ENCODE results near the gene GABRB3.

Gene GABRB3

GRCh38 chr15:26674467-26674866 lies 98.4 kb downstream of the GABRB3 start:
- H3K4me3 ChIP-seq (ENCODE audit: low read length in 2 of 2): no peak overlapping the region
- H3K9me3 ChIP-seq (ENCODE audit: control insufficient read depth in 2 of 2, low read length in 2 of 2): no peaks in the 10 kb centered on the region
- H3K9ac ChIP-seq (ENCODE audit: low read length in 2 of 2): no peak overlapping the region
- no peaks in the 10 kb centered on the region for H3K4me1 ChIP-seq (ENCODE audit: control insufficient read depth, insufficient read depth, low read length)
- no peaks in the 10 kb centered on the region for H3K36me3 ChIP-seq (ENCODE audit: control insufficient read depth in 2 of 2, insufficient read depth in 2 of 2, low read length in 2 of 2)
- H3K27ac ChIP-seq (ENCODE audit: low read length): no peak overlapping the region
- H3K27me3 ChIP-seq (ENCODE audit: control insufficient read depth in 1 of 2, insufficient read depth in 2 of 2, low read length in 2 of 2): peaks cover 0 to under 1% of the 10 kb centered on the region in 2 donors

- no peaks in the 10 kb centered on the region for H3K9me3 ChIP-seq (ENCODE audit: control insufficient read depth in 2 of 2, low read length in 2 of 2)
- no peak overlapping the region for H3K4me3 ChIP-seq (ENCODE audit: low read length in 2 of 2)
- no peak overlapping the region for H3K27ac ChIP-seq (ENCODE audit: low read length)
- peaks cover 0 to 3% of the 10 kb centered on the region in 2 donors for H3K27me3 ChIP-seq (ENCODE audit: control insufficient read depth in 1 of 2, insufficient read depth in 2 of 2, low read length in 2 of 2)
- H3K36me3 ChIP-seq (ENCODE audit: control insufficient read depth in 2 of 2, insufficient read depth in 2 of 2, low read length in 2 of 2): no peaks in the 10 kb centered on the region
- no peak overlapping the region for H3K9ac ChIP-seq (ENCODE audit: low read length in 2 of 2)
- no peaks in the 10 kb centered on the region for H3K4me1 ChIP-seq (ENCODE audit: control insufficient read depth, insufficient read depth, low read length)
These were observed 99.4 kb downstream of the GABRB3 start for GRCh38 chr15:26673445-26673844.

- no peak overlapping the region for H3K4me3 ChIP-seq (ENCODE audit: low read length in 2 of 2)
- H3K27me3 ChIP-seq (ENCODE audit: control insufficient read depth in 1 of 2, insufficient read depth in 2 of 2, low read length in 2 of 2): peaks cover 0 to 3% of the 10 kb centered on the region in 2 donors
- H3K4me1 ChIP-seq (ENCODE audit: control insufficient read depth, insufficient read depth, low read length): peaks cover 7% of the 10 kb centered on the region
- no peaks in the 10 kb centered on the region for H3K9me3 ChIP-seq (ENCODE audit: control insufficient read depth in 2 of 2, low read length in 2 of 2)
- no peak overlapping the region for H3K27ac ChIP-seq (ENCODE audit: low read length)
- H3K9ac ChIP-seq (ENCODE audit: low read length in 2 of 2): no peak overlapping the region
- no peaks in the 10 kb centered on the region for H3K36me3 ChIP-seq (ENCODE audit: control insufficient read depth in 2 of 2, insufficient read depth in 2 of 2, low read length in 2 of 2)
These were observed 102.8 kb downstream of the GABRB3 start for GRCh38 chr15:26670116-26670515.

- H3K27me3 ChIP-seq (ENCODE audit: control insufficient read depth in 1 of 2, insufficient read depth in 2 of 2, low read length in 2 of 2): peaks cover 0 to 3% of the 10 kb centered on the region in 2 donors
- no peak overlapping the region for H3K4me3 ChIP-seq (ENCODE audit: low read length in 2 of 2)
These were observed 105.5 kb downstream of the GABRB3 start for GRCh38 chr15:26667222-26667988.

GRCh38 chr15:26665957-26666791 lies 106.7 kb downstream of the GABRB3 start:
- no peak overlapping the region for H3K9ac ChIP-seq (ENCODE audit: low read length in 2 of 2)
- H3K4me3 ChIP-seq (ENCODE audit: low read length in 2 of 2): peak overlapping the region in 1 of 2 donors; percentile 33
- no peak overlapping the region for H3K27ac ChIP-seq (ENCODE audit: low read length)
- H3K4me1 ChIP-seq (ENCODE audit: control insufficient read depth, insufficient read depth, low read length): peaks cover 7% of the 10 kb centered on the region
- no peaks in the 10 kb centered on the region for H3K36me3 ChIP-seq (ENCODE audit: control insufficient read depth in 2 of 2, insufficient read depth in 2 of 2, low read length in 2 of 2)
- no peaks in the 10 kb centered on the region for H3K9me3 ChIP-seq (ENCODE audit: control insufficient read depth in 2 of 2, low read length in 2 of 2)
- peaks cover 0 to 3% of the 10 kb centered on the region in 2 donors for H3K27me3 ChIP-seq (ENCODE audit: control insufficient read depth in 1 of 2, insufficient read depth in 2 of 2, low read length in 2 of 2)

More at GRCh38 chr15:26667222-26667988, 105.5 kb downstream of the GABRB3 start:
- no peak overlapping the region for H3K27ac ChIP-seq (ENCODE audit: low read length)
- H3K9ac ChIP-seq (ENCODE audit: low read length in 2 of 2): no peak overlapping the region
- no peaks in the 10 kb centered on the region for H3K9me3 ChIP-seq (ENCODE audit: control insufficient read depth in 2 of 2, low read length in 2 of 2)
- H3K4me1 ChIP-seq (ENCODE audit: control insufficient read depth, insufficient read depth, low read length): peaks cover 7% of the 10 kb centered on the region
- H3K36me3 ChIP-seq (ENCODE audit: control insufficient read depth in 2 of 2, insufficient read depth in 2 of 2, low read length in 2 of 2): no peaks in the 10 kb centered on the region

- no peaks in the 10 kb centered on the region for H3K27me3 ChIP-seq (ENCODE audit: control insufficient read depth in 1 of 2, insufficient read depth in 2 of 2, low read length in 2 of 2)
- no peaks in the 10 kb centered on the region for H3K9me3 ChIP-seq (ENCODE audit: control insufficient read depth in 2 of 2, low read length in 2 of 2)
- H3K9ac ChIP-seq (ENCODE audit: low read length in 2 of 2): no peak overlapping the region
- H3K36me3 ChIP-seq (ENCODE audit: control insufficient read depth in 2 of 2, insufficient read depth in 2 of 2, low read length in 2 of 2): no peaks in the 10 kb centered on the region
- H3K4me1 ChIP-seq (ENCODE audit: control insufficient read depth, insufficient read depth, low read length): peaks cover 7% of the 10 kb centered on the region
- H3K27ac ChIP-seq (ENCODE audit: low read length): no peak overlapping the region
- no peak overlapping the region for H3K4me3 ChIP-seq (ENCODE audit: low read length in 2 of 2)
These were observed 110.6 kb downstream of the GABRB3 start for GRCh38 chr15:26662283-26662682.

GRCh38 chr15:26661748-26662147 lies 111.1 kb downstream of the GABRB3 start:
- Histone ChIP-seq H3K9me3 (ENCODE audit: control insufficient read depth in 2 of 2, low read length in 2 of 2) (no peaks in the 10 kb centered on the region), H3K9ac (ENCODE audit: low read length in 2 of 2) (no peak overlapping the region), H3K4me1 (ENCODE audit: control insufficient read depth, insufficient read depth, low read length) (peaks cover 7% of the 10 kb centered on the region), H3K27ac (ENCODE audit: low read length) (no peak overlapping the region), H3K27me3 (ENCODE audit: control insufficient read depth in 1 of 2, insufficient read depth in 2 of 2, low read length in 2 of 2) (no peaks in the 10 kb centered on the region), H3K36me3 (ENCODE audit: control insufficient read depth in 2 of 2, insufficient read depth in 2 of 2, low read length in 2 of 2) (no peaks in the 10 kb centered on the region), H3K4me3 (ENCODE audit: low read length in 2 of 2) (no peak overlapping the region)

GRCh38 chr15:26661107-26661506 lies 111.8 kb downstream of the GABRB3 start:
- H3K9ac ChIP-seq (ENCODE audit: low read length in 2 of 2): no peak overlapping the region
- H3K27ac ChIP-seq (ENCODE audit: low read length): no peak overlapping the region
- no peaks in the 10 kb centered on the region for H3K27me3 ChIP-seq (ENCODE audit: control insufficient read depth in 1 of 2, insufficient read depth in 2 of 2, low read length in 2 of 2)
- H3K4me3 ChIP-seq (ENCODE audit: low read length in 2 of 2): no peak overlapping the region
- H3K9me3 ChIP-seq (ENCODE audit: control insufficient read depth in 2 of 2, low read length in 2 of 2): no peaks in the 10 kb centered on the region
- no peaks in the 10 kb centered on the region for H3K36me3 ChIP-seq (ENCODE audit: control insufficient read depth in 2 of 2, insufficient read depth in 2 of 2, low read length in 2 of 2)
- H3K4me1 ChIP-seq (ENCODE audit: control insufficient read depth, insufficient read depth, low read length): peaks cover 2% of the 10 kb centered on the region

- Histone ChIP-seq H3K27ac (ENCODE audit: low read length) (no peak overlapping the region), H3K4me1 (ENCODE audit: control insufficient read depth, insufficient read depth, low read length) (no peaks in the 10 kb centered on the region), H3K4me3 (ENCODE audit: low read length in 2 of 2) (no peak overlapping the region), H3K27me3 (ENCODE audit: control insufficient read depth in 1 of 2, insufficient read depth in 2 of 2, low read length in 2 of 2) (no peaks in the 10 kb centered on the region), H3K36me3 (ENCODE audit: control insufficient read depth in 2 of 2, insufficient read depth in 2 of 2, low read length in 2 of 2) (no peaks in the 10 kb centered on the region), H3K9me3 (ENCODE audit: control insufficient read depth in 2 of 2, low read length in 2 of 2) (no peaks in the 10 kb centered on the region), H3K9ac (ENCODE audit: low read length in 2 of 2) (no peak overlapping the region)
These were observed 112.6 kb downstream of the GABRB3 start for GRCh38 chr15:26660241-26660640.

- Histone ChIP-seq H3K4me3 (ENCODE audit: low read length in 2 of 2) (no peak overlapping the region), H3K9me3 (ENCODE audit: control insufficient read depth in 2 of 2, low read length in 2 of 2) (no peaks in the 10 kb centered on the region), H3K4me1 (ENCODE audit: control insufficient read depth, insufficient read depth, low read length) (no peaks in the 10 kb centered on the region), H3K27me3 (ENCODE audit: control insufficient read depth in 1 of 2, insufficient read depth in 2 of 2, low read length in 2 of 2) (no peaks in the 10 kb centered on the region), H3K9ac (ENCODE audit: low read length in 2 of 2) (no peak overlapping the region), H3K27ac (ENCODE audit: low read length) (no peak overlapping the region), H3K36me3 (ENCODE audit: control insufficient read depth in 2 of 2, insufficient read depth in 2 of 2, low read length in 2 of 2) (no peaks in the 10 kb centered on the region)
These were observed 114.6 kb downstream of the GABRB3 start for GRCh38 chr15:26658290-26658689.

- Histone ChIP-seq H3K27ac (ENCODE audit: low read length) (no peak overlapping the region), H3K9me3 (ENCODE audit: control insufficient read depth in 2 of 2, low read length in 2 of 2) (no peaks in the 10 kb centered on the region), H3K36me3 (ENCODE audit: control insufficient read depth in 2 of 2, insufficient read depth in 2 of 2, low read length in 2 of 2) (no peaks in the 10 kb centered on the region), H3K27me3 (ENCODE audit: control insufficient read depth in 1 of 2, insufficient read depth in 2 of 2, low read length in 2 of 2) (no peaks in the 10 kb centered on the region), H3K4me3 (ENCODE audit: low read length in 2 of 2) (no peak overlapping the region), H3K9ac (ENCODE audit: low read length in 2 of 2) (no peak overlapping the region), H3K4me1 (ENCODE audit: control insufficient read depth, insufficient read depth, low read length) (no peaks in the 10 kb centered on the region)
These were observed 116.8 kb downstream of the GABRB3 start for GRCh38 chr15:26656080-26656479.

Measured in stomach smooth muscle (tissue), 2 donors.